DND-41 (cell line): Measurements from ENCODE around the gene EML5.

Experiments used
- CTCF ChIP-seq: IDR thresholded peaks from 2 replicates; pipeline ENCODE4 v1.5.1; 2012; ENCODE audit warnings: borderline replicate concordance, low read length, moderate library complexity, mild to moderate bottlenecking; ENCODE audit not compliant: poor library complexity, severe bottlenecking; ENCODE audit errors: extremely low read depth
- EZH2 ChIP-seq: IDR thresholded peaks from 3 replicates; pipeline ENCODE4 v1.6.1; 2012; ENCODE audit warnings: borderline replicate concordance, low read depth, mild to moderate bottlenecking, moderate library complexity, low read length, inconsistent platforms; ENCODE audit not compliant: severe bottlenecking

- TF ChIP-seq CTCF (no peak), EZH2 (no peak)
Observed at GRCh38 chr14:88707088-88707487, 85.7 kb downstream of the EML5 start.
